ENCODE results near the gene HBM. TPM values are rescaled to one million over a fixed set of nuclear protein-coding genes. Genes with fewer than 3 reads are reported as not detected.
"Not testable (repeated sequence)": the region's sequence is repeated elsewhere in the genome, so short reads cannot be mapped to it uniquely, and the experiment has no call there.

HBM gene
- total RNA-seq, 2 donors from 2014 or later = not detected

DNA sequence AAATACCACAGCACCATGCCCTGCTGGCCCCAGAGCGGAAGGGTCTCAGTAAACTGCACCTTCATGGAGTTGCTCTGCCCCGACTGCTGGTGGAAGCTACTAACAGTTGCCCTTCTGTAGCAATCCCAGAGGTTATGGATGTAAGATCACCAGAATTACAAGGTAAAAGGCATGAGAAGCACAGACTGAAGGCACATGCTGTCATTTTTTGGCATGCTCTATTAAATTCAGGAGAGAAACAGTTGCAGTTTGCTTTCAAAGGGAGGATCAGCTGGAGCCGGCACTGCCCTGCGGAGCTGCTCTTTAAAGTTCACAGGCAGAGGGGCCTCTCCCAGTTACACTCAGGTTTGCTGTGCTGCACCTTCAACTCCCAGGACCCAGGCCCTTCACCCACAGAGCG lies 46.5 kb upstream of the HBM start:
- Histone ChIP-seq H3K36me3 (no peaks in the 10 kb centered on the region), H3K9me3 (no peaks in the 10 kb centered on the region), H3K4me1 (replicated peaks) (no peaks in the 10 kb centered on the region), H3K27me3 (replicated peaks; ENCODE audit: insufficient read depth) (no peaks in the 10 kb centered on the region), H3K27ac (no peak overlapping the region), H3K4me3 (no peak overlapping the region)
- DNase-seq (ENCODE audit: low spot score) = no peak
- intact Hi-C loops (cut with DNase I) = no loop called here
- no peak for TF ChIP-seq POLR2AphosphoS5 (IDR thresholded peaks at IDR 0.05)
- TF ChIP-seq, protein P1, sequence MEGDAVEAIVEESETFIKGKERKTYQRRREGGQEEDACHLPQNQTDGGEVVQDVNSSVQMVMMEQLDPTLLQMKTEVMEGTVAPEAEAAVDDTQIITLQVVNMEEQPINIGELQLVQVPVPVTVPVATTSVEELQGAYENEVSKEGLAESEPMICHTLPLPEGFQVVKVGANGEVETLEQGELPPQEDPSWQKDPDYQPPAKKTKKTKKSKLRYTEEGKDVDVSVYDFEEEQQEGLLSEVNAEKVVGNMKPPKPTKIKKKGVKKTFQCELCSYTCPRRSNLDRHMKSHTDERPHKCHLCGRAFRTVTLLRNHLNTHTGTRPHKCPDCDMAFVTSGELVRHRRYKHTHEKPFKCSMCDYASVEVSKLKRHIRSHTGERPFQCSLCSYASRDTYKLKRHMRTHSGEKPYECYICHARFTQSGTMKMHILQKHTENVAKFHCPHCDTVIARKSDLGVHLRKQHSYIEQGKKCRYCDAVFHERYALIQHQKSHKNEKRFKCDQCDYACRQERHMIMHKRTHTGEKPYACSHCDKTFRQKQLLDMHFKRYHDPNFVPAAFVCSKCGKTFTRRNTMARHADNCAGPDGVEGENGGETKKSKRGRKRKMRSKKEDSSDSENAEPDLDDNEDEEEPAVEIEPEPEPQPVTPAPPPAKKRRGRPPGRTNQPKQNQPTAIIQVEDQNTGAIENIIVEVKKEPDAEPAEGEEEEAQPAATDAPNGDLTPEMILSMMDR (IDR thresholded peaks at IDR 0.05) = no peak
- no peak for TF ChIP-seq POLR2A (IDR thresholded peaks at IDR 0.05)
- WGBS = 79% methylated on average over 5 of the region's 5 CpGs

DNA sequence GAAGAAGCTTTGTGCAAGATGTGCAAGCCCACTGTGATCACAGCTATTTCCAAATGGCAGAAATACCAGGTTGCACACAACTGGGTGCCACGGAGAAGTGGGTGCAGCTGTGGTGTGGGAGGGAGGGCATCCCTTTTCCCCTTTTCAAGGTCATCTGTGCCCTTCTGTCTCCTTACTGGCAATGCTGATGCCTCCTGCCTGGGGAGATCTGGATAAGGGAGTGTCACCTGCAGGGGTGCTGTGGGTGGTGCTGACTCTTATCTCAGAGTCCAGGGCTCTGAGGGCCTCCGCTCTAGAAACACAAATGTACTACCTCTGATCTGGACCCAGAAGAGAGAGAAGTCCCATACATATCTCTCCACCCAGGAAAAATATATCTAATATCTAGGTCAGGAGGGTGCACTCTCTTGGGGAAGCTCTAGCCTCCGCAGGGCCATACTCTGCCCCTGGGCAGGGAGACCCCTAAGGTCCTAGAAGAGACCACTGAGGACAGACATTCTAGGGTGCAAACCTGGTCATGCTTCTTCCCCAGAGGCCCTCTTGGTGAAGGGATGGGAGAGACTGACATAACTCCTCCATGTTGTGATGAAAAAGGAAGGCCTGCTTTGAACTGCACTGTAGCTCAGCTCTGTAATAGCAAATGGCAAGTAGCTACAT lies 45.8 kb upstream of the HBM start:
- intact Hi-C loops (cut with DNase I) = no loop called here
- Histone ChIP-seq H3K27me3 (replicated peaks; ENCODE audit: insufficient read depth) (no peaks in the 10 kb centered on the region), H3K27ac (no peak overlapping the region), H3K9me3 (no peaks in the 10 kb centered on the region), H3K4me1 (replicated peaks) (no peaks in the 10 kb centered on the region), H3K36me3 (no peaks in the 10 kb centered on the region), H3K4me3 (no peak overlapping the region)
- no peak for DNase-seq (ENCODE audit: low spot score)
- TF ChIP-seq POLR2A (IDR thresholded peaks at IDR 0.05) (no peak), POLR2AphosphoS5 (IDR thresholded peaks at IDR 0.05) (no peak)
- TF ChIP-seq, protein P1 (IDR thresholded peaks at IDR 0.05) = no peak
- WGBS = 98% methylated on average over 3 of the region's 3 CpGs

DNA sequence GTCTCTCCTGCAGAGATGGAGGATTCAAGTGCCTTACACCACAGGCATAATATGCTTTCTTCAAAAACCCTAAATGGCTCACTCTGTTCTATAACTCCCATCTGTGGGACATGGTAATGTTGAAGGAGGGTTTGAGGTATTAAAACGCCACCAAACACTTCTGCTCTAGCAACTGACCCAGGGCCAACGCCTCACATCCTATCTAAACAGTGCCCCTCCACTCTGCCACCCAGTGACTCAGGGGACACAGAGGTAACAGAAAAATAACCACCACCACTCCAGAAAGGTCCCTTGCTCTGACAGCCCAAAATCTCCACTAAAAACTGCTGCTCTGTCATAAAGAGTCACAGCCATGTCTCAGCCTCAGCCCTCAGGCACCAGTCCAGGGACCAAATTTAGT lies 45.0 kb upstream of the HBM start:
- H3K4me1 ChIP-seq (replicated peaks) = no peaks in the 10 kb centered on the region
- no peak overlapping the region for H3K27ac ChIP-seq
- DNase-seq (ENCODE audit: low spot score) = no peak
- TF ChIP-seq POLR2A (IDR thresholded peaks at IDR 0.05) (no peak), POLR2AphosphoS5 (IDR thresholded peaks at IDR 0.05) (no peak)
- TF ChIP-seq, protein P1 (IDR thresholded peaks at IDR 0.05) = no peak
- H3K4me3 ChIP-seq = no peak overlapping the region
- intact Hi-C loops (cut with DNase I) = no loop called here
- no peaks in the 10 kb centered on the region for H3K27me3 ChIP-seq (replicated peaks; ENCODE audit: insufficient read depth)
- H3K9me3 ChIP-seq = no peaks in the 10 kb centered on the region
- WGBS = 86% methylated on average over 2 of the region's 2 CpGs
- no peaks in the 10 kb centered on the region for H3K36me3 ChIP-seq

DNA sequence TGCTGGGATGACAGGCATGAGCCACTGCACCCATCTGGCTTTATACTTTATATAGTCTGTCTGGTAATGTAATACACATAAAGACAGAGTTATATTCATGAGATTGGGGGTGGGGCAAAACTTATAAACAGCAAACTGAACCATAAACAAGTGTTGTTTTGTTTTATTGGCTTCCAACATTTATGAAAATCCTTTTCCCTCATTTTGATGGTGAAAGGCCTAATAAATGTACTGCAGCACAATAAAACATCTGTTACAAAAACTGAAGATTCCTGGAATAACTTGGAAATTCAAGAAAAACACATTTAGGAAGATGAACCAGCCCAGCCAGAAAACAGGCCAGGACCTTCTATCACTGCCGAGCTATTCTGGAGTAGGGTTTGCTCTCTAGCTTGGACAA lies 43.4 kb upstream of the HBM start:
- DNase-seq (ENCODE audit: low spot score) = no peak
- no peak for TF ChIP-seq POLR2A (IDR thresholded peaks at IDR 0.05)
- TF ChIP-seq, protein P1 (IDR thresholded peaks at IDR 0.05) = no peak
- TF ChIP-seq POLR2AphosphoS5 (IDR thresholded peaks at IDR 0.05) = no peak
- intact Hi-C loops (cut with DNase I) = no loop called here
- Histone ChIP-seq H3K36me3 (no peaks in the 10 kb centered on the region), H3K27me3 (replicated peaks; ENCODE audit: insufficient read depth) (no peaks in the 10 kb centered on the region), H3K4me3 (no peak overlapping the region), H3K9me3 (no peaks in the 10 kb centered on the region), H3K4me1 (replicated peaks) (no peaks in the 10 kb centered on the region), H3K27ac (no peak overlapping the region)
- 55% methylated on average over 1 of the region's 1 CpG for WGBS

DNA sequence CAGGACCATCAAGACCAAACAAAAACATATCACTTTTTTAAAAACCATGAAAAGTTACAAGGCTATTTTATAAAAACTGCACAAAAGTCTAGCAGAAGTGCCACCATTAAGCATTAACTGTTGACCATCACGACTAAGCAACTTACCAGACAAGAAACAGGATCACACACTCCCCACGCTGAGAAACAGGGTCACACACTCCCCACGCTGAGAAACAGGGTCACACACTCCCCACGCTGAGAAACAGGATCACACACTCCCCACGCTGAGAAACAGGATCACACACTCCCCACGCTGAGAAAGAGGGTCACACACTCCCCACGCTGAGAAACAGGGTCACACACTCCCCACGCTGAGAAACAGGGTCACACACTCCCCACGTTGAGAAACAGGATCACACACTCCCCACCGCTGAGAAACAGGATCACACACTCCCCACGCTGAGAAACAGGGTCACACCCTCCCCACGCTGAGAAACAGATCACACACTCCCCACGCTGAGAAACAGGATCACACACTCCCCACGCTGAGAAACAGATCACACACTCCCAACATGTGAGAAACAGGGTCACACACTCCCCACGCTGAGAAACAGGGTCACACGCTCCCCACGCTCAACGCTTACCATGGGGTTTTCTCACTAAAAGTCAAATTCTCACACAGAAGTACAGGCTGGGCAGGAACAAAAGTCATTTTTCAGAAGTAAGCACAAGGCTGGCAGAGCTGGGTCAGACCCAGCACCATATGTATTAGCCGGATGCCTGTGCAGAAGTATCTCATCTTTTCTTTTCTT lies 42.0 kb upstream of the HBM start:
- DNase-seq (ENCODE audit: low spot score); H3K27ac ChIP-seq; H3K4me3 ChIP-seq; H3K9me3 ChIP-seq; H3K36me3 ChIP-seq; H3K27me3 ChIP-seq (replicated peaks; ENCODE audit: insufficient read depth); intact Hi-C loops (cut with DNase I); H3K4me1 ChIP-seq (replicated peaks): not testable (repeated sequence)
- 89% methylated on average over 19 of the region's 19 CpGs for WGBS
